Activated CD4-positive, CD25-positive, alpha-beta regulatory T cell (primary cell): ENCODE measurements around the gene PNLIPRP2.

Experiments used
- DNase-seq, 4 experiments: peaks; one replicate each; lab custom pipeline; 2025; lab: John Stamatoyannopoulos, UW

Gene PNLIPRP2

GRCh38 chr10:116683821-116684220 lies 63.1 kb downstream of the PNLIPRP2 start:
- DNase-seq = no peak

- DNase-seq = no peak
These were observed 64.0 kb downstream of the PNLIPRP2 start for GRCh38 chr10:116684781-116685180.

- no peak for DNase-seq
These were observed 65.1 kb downstream of the PNLIPRP2 start for GRCh38 chr10:116685807-116686206.

- DNase-seq = no peak
These were observed 65.9 kb downstream of the PNLIPRP2 start for GRCh38 chr10:116686632-116687031.

GRCh38 chr10:116687633-116688032 lies 66.9 kb downstream of the PNLIPRP2 start:
- DNase-seq = no peak

- DNase-seq = no peak
These were observed 67.5 kb downstream of the PNLIPRP2 start for GRCh38 chr10:116688241-116688711.

- DNase-seq = no peak
These were observed 68.2 kb downstream of the PNLIPRP2 start for GRCh38 chr10:116688741-116689495.

GRCh38 chr10:116689744-116690143 lies 69.0 kb downstream of the PNLIPRP2 start:
- DNase-seq = no peak

GRCh38 chr10:116690356-116691322 lies 69.9 kb downstream of the PNLIPRP2 start:
- DNase-seq = no peak

- no peak for DNase-seq
These were observed 70.9 kb downstream of the PNLIPRP2 start for GRCh38 chr10:116691635-116692034.

- DNase-seq = no peak
These were observed 71.5 kb downstream of the PNLIPRP2 start for GRCh38 chr10:116692225-116692624.

- DNase-seq = no peak
These were observed 73.6 kb downstream of the PNLIPRP2 start for GRCh38 chr10:116694243-116694926.
